HepG2 (cell line): ENCODE data around the gene YPEL5. TPM values are rescaled to one million over a fixed set of nuclear protein-coding genes. Genes with fewer than 3 reads are reported as not detected.

Experiments
- ATM ChIP-seq: fragments of 450-650 bp; IDR thresholded peaks from 2 replicates; pipeline ENCODE4 v1.7.1; 2017; ENCODE audit warnings: mild to moderate bottlenecking, borderline replicate concordance
- CAMTA2 ChIP-seq: sonication (generic); formaldehyde crosslinking; IDR thresholded peaks from 2 replicates; pipeline ENCODE4 v1.4.0; 2020; ENCODE audit warnings: mild to moderate bottlenecking, missing genetic modification reagents, borderline replicate concordance
- FOXA1 ChIP-seq, 2 experiments: fragments of 450-650 bp in 1 of 2; sonication (generic) in 1 of 2; formaldehyde crosslinking in 1 of 2; IDR thresholded peaks; 2 replicates each; pipeline versions ENCODE4 v1.4.0 to v1.6.1; 2016 to 2020; ENCODE audit warnings: missing genetic modification reagents in 1 of 2
- ISX ChIP-seq: sonication (generic); formaldehyde crosslinking; conservative IDR thresholded peaks from 2 replicates; pipeline ENCODE4 v1.5.0; 2020; ENCODE audit warnings: missing genetic modification reagents
- MTA1 ChIP-seq: sonication (generic); formaldehyde crosslinking; IDR thresholded peaks from 2 replicates; pipeline ENCODE4 v1.4.0; 2020; ENCODE audit warnings: missing genetic modification reagents, mild to moderate bottlenecking, borderline replicate concordance
- REPIN1 ChIP-seq: sonication (generic); formaldehyde crosslinking; IDR thresholded peaks from 2 replicates; pipeline ENCODE4 v1.8.0; 2022; ENCODE audit warnings: missing genetic modification reagents, low read depth, mild to moderate bottlenecking, borderline replicate concordance
- TBL1XR1 ChIP-seq: fragments of 150-350 bp; IDR thresholded peaks from 2 replicates; pipeline ENCODE4 v1.6.1; 2014; ENCODE audit warnings: borderline replicate concordance, low read length; ENCODE audit not compliant: partially characterized antibody
- ZNF225 ChIP-seq: sonication (generic); formaldehyde crosslinking; IDR thresholded peaks from 2 replicates; pipeline ENCODE4 v1.4.0; 2020; ENCODE audit warnings: mild to moderate bottlenecking, missing genetic modification reagents
- ZNF350 ChIP-seq: sonication (generic); formaldehyde crosslinking; IDR thresholded peaks from 2 replicates; pipeline ENCODE4 v1.4.0; 2020; ENCODE audit warnings: mild to moderate bottlenecking, low read depth, missing genetic modification reagents, borderline replicate concordance
- ZNF713 ChIP-seq: sonication (generic); formaldehyde crosslinking; IDR thresholded peaks from 2 replicates; pipeline ENCODE4 v1.4.0; 2020; ENCODE audit warnings: mild to moderate bottlenecking, missing genetic modification reagents
- ZNF724P ChIP-seq: sonication (generic); formaldehyde crosslinking; IDR thresholded peaks from 2 replicates; pipeline ENCODE4 v1.8.0; 2022; ENCODE audit warnings: missing genetic modification reagents, borderline replicate concordance
- polyA plus RNA-seq, 8 experiments: library from polyadenylated mRNA; depleted of rRNA in 3 of 8; stranded (reverse) in 7 of 8; unstranded in 1 of 8; fragments of >200 nt; fragmentation: Illumina TruSeq in 4 of 8; extraction: Trizol in 4 of 8; gene quantifications; 2 replicates each; pipeline versions ENCODE4 v1.2.1 to v1.2.3, GENCODE V29; 2011 to 2016; ENCODE audit warnings: low read depth in 4 of 8, missing spikeins in 1 of 8, mixed read lengths in 1 of 8; ENCODE audit not compliant: insufficient read depth in 1 of 8
- total RNA-seq, 5 experiments: library from RNA; depleted of rRNA; stranded (reverse); fragments of >200 nt; fragmentation: Illumina TruSeq; extraction: Trizol; gene quantifications; 2 replicates each; pipeline ENCODE4 v1.2.3, GENCODE V29; 2016; ENCODE audit warnings: low read depth in 1 of 5
- TF ChIP-seq, protein P1 (sequence below): sonication (generic); formaldehyde crosslinking; IDR thresholded peaks from one replicate; pipeline ENCODE4 v1.5.1; 2020; ENCODE audit warnings: mild to moderate bottlenecking, missing genetic modification reagents; ENCODE audit errors: not compliant biosample characterization
- TF ChIP-seq, protein P2 (sequence below): sonication (generic); formaldehyde crosslinking; IDR thresholded peaks from 2 replicates; pipeline ENCODE4 v1.4.0; 2020; ENCODE audit warnings: missing genetic modification reagents, borderline replicate concordance
- TF ChIP-seq, protein P3 (sequence below): IDR thresholded peaks from 2 replicates; pipeline ENCODE4 v1.6.1; 2012; ENCODE audit warnings: inconsistent platforms
- TF ChIP-seq, protein P4 (sequence below), 2 experiments: sonication (generic) in 1 of 2; formaldehyde crosslinking in 1 of 2; IDR thresholded peaks; 2 replicates each; pipeline versions ENCODE4 v1.4.0 to v1.6.1; 2018 to 2020; ENCODE audit warnings: missing genetic modification reagents in 2 of 2, borderline replicate concordance in 1 of 2, low read depth in 1 of 2, mild to moderate bottlenecking in 1 of 2, missing biosample characterization in 1 of 2

Gene YPEL5
- total and polyA plus RNA-seq, 2 of the 13 experiments (the other 11 are each of a cell fraction or from before 2014, with no cell fraction given) = 12.7 to 49.7 TPM

DNA sequence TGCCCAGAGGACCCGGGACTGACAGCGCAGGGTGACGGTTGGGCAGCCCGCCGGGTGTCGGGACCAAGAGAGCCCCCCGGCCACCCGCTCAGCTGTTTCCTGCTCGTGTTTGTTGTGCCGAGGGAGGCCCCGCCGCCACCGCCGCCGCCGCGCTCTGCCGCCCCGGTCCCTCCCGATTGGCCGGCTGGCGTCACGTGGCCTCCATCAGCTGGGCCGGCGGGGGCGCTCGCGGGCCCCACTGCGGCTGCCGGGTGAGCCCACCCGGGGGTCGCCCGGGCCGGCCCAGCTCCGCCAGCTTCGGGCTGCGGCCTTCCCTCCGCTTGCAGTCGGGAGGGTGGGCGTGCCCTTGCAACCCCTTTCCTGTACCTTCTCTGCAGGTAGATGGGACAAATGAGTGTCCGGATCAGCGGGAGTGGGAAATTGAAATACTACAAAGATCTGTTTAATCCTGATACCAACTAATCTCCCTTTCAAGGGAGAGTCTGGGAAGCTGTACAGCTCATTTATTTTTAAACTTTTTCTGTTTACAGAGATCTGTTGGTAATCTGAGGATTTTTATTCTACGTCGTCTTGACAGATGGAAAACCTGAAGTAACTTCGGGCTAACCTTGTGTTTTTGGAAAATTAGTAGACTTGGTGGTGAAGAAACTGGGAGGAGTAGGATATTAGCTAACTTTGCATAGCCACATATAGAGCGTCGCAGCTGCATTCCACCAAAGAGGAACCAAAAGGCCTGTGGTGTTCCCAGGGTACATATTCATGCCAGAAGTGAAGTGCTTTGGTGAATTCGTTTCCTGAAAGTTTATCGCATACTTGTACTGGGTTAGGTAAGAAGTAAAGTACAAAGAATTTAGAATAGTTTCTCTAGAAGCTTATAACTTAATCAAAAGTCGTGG lies 1.2 kb downstream of the YPEL5 start (continued):
- TF ChIP-seq, protein P1, sequence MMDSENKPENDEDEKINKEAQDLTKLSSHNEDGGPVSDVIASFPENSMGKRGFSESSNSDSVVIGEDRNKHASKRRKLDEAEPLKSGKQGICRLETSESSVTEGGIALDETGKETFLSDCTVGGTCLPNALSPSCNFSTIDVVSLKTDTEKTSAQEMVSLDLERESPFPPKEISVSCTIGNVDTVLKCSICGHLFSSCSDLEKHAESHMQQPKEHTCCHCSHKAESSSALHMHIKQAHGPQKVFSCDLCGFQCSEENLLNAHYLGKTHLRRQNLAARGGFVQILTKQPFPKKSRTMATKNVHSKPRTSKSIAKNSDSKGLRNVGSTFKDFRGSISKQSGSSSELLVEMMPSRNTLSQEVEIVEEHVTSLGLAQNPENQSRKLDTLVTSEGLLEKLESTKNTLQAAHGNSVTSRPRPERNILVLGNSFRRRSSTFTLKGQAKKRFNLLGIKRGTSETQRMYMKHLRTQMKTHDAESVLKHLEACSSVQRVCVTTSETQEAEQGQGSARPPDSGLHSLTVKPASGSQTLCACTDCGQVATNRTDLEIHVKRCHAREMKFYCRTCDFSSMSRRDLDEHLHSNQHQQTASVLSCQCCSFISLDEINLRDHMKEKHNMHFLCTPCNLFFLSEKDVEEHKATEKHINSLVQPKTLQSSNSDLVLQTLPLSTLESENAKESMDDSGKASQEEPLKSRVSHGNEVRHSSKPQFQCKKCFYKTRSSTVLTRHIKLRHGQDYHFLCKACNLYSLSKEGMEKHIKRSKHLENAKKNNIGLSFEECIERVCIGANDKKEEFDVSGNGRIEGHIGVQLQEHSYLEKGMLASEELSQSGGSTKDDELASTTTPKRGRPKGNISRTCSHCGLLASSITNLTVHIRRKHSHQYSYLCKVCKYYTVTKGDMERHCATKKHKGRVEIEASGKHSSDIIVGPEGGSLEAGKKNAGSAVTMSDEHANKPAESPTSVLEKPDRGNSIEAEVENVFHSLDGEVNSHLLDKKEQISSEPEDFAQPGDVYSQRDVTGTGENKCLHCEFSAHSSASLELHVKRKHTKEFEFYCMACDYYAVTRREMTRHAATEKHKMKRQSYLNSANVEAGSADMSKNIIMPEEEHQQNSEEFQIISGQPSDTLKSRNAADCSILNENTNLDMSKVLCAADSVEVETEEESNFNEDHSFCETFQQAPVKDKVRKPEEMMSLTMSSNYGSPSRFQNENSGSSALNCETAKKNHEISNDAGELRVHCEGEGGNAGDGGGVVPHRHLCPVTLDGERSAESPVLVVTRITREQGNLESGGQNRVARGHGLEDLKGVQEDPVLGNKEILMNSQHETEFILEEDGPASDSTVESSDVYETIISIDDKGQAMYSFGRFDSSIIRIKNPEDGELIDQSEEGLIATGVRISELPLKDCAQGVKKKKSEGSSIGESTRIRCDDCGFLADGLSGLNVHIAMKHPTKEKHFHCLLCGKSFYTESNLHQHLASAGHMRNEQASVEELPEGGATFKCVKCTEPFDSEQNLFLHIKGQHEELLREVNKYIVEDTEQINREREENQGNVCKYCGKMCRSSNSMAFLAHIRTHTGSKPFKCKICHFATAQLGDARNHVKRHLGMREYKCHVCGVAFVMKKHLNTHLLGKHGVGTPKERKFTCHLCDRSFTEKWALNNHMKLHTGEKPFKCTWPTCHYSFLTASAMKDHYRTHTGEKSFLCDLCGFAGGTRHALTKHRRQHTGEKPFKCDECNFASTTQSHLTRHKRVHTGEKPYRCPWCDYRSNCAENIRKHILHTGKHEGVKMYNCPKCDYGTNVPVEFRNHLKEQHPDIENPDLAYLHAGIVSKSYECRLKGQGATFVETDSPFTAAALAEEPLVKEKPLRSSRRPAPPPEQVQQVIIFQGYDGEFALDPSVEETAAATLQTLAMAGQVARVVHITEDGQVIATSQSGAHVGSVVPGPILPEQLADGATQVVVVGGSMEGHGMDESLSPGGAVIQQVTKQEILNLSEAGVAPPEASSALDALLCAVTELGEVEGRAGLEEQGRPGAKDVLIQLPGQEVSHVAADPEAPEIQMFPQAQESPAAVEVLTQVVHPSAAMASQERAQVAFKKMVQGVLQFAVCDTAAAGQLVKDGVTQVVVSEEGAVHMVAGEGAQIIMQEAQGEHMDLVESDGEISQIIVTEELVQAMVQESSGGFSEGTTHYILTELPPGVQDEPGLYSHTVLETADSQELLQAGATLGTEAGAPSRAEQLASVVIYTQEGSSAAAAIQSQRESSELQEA (CRISPR knock-in tag) = no peak
- 0 out of 2 replicates have a peak, but pooled peaks have one; percentile 37 for TF ChIP-seq ZNF724P
- TF ChIP-seq, protein P2, sequence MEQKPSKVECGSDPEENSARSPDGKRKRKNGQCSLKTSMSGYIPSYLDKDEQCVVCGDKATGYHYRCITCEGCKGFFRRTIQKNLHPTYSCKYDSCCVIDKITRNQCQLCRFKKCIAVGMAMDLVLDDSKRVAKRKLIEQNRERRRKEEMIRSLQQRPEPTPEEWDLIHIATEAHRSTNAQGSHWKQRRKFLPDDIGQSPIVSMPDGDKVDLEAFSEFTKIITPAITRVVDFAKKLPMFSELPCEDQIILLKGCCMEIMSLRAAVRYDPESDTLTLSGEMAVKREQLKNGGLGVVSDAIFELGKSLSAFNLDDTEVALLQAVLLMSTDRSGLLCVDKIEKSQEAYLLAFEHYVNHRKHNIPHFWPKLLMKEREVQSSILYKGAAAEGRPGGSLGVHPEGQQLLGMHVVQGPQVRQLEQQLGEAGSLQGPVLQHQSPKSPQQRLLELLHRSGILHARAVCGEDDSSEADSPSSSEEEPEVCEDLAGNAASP = no peak
- TF ChIP-seq ZNF225 (CRISPR knock-in tag) = peak; percentile 44; the same call in 1 of the 2 replicates
- TF ChIP-seq, protein P3, sequence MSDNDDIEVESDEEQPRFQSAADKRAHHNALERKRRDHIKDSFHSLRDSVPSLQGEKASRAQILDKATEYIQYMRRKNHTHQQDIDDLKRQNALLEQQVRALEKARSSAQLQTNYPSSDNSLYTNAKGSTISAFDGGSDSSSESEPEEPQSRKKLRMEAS = peak; percentile 78
- TF ChIP-seq ZNF350 (CRISPR knock-in tag) = no peak
- no peak for TF ChIP-seq TBL1XR1
- no peak for TF ChIP-seq ZNF713 (CRISPR knock-in tag)
- TF ChIP-seq ISX (CRISPR knock-in tag) = no peak
- TF ChIP-seq, protein P4, sequence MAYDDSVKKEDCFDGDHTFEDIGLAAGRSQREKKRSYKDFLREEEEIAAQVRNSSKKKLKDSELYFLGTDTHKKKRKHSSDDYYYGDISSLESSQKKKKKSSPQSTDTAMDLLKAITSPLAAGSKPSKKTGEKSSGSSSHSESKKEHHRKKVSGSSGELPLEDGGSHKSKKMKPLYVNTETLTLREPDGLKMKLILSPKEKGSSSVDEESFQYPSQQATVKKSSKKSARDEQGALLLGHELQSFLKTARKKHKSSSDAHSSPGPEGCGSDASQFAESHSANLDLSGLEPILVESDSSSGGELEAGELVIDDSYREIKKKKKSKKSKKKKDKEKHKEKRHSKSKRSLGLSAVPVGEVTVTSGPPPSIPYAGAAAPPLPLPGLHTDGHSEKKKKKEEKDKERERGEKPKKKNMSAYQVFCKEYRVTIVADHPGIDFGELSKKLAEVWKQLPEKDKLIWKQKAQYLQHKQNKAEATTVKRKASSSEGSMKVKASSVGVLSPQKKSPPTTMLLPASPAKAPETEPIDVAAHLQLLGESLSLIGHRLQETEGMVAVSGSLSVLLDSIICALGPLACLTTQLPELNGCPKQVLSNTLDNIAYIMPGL (CRISPR knock-in tag; IDR thresholded peaks at IDR 0.05; ENCODE audit: borderline replicate concordance in 1 of 2, low read depth in 1 of 2) = 0 out of 4 replicates have a peak, but pooled peaks of 1 of the 2 experiments have one; percentile 13
- TF ChIP-seq FOXA1 (IDR thresholded peaks at IDR 0.05) = no peak
- TF ChIP-seq FOXA1 (CRISPR knock-in tag; IDR thresholded peaks at IDR 0.05) = peak; percentile 1; the same call in 1 of the 2 replicates
- no peak for TF ChIP-seq ATM
- no peak for TF ChIP-seq REPIN1
- no peak for TF ChIP-seq CAMTA2 (CRISPR knock-in tag)
- TF ChIP-seq MTA1 (CRISPR knock-in tag) = peak; percentile 72; the same call in 1 of the 2 replicates
